C4-2B (cell line): ENCODE results near the gene FAM83F.

Experiments used
- CTCF ChIP-seq: fragments of 450-650 bp; conservative IDR thresholded peaks from 2 replicates; pipeline ENCODE4 v1.5.1; 2017; ENCODE audit warnings: mild to moderate bottlenecking
- ZFX ChIP-seq: fragments of 450-650 bp; IDR thresholded peaks from 2 replicates; pipeline ENCODE4 v1.6.1; 2017

- TF ChIP-seq CTCF (no peak), ZFX (no peak)
These were observed 40.6 kb downstream of the FAM83F start for GRCh38 chr22:40035351-40035750.
